HG03432 (cell line): ENCODE results near the gene VAC14.
"Not testable (repeated sequence)": the region's sequence is repeated elsewhere in the genome, so short reads cannot be mapped to it uniquely, and the experiment has no call there.

Source experiments
- ATAC-seq: cut with Tn5 transposase; IDR thresholded peaks from one replicate; pipeline ENCODE4 v1.9.1; 2021; ENCODE audit warnings: mild to moderate bottlenecking, moderate library complexity; ENCODE audit not compliant: unreplicated experiment

The VAC14 gene

GRCh38 chr16:70682239-70683145 is 118.5 kb downstream of the VAC14 start:
- no peak for ATAC-seq

- no peak for ATAC-seq
Measured at GRCh38 chr16:70681382-70682238, 119.3 kb downstream of the VAC14 start.

- ATAC-seq: no peak
Measured at GRCh38 chr16:70680495-70681381, 120.2 kb downstream of the VAC14 start.

GRCh38 chr16:70679671-70680494 is 121.1 kb downstream of the VAC14 start:
- no peak for ATAC-seq

GRCh38 chr16:70678898-70679670 is 121.9 kb downstream of the VAC14 start:
- ATAC-seq: no peak

- no peak for ATAC-seq
Measured at GRCh38 chr16:70678121-70678897, 122.6 kb downstream of the VAC14 start.

- no peak for ATAC-seq
Measured at GRCh38 chr16:70677499-70678120, 123.3 kb downstream of the VAC14 start.

GRCh38 chr16:70676675-70677498 is 124.1 kb downstream of the VAC14 start:
- ATAC-seq: no peak

- no peak for ATAC-seq
Measured at GRCh38 chr16:70675851-70676513, 125.0 kb downstream of the VAC14 start.

GRCh38 chr16:70674221-70675014 is 126.5 kb downstream of the VAC14 start:
- ATAC-seq: no peak

GRCh38 chr16:70670938-70671337 is 130.0 kb downstream of the VAC14 start:
- not testable (repeated sequence) for ATAC-seq

GRCh38 chr16:70670175-70670574 is 130.8 kb downstream of the VAC14 start:
- no peak for ATAC-seq

GRCh38 chr16:70665806-70666735 is 134.9 kb downstream of the VAC14 start:
- no peak for ATAC-seq

GRCh38 chr16:70665113-70665694 is 135.8 kb downstream of the VAC14 start:
- ATAC-seq: no peak
